HCT116 (cell line): ENCODE results near the gene RBP5. TPM values are rescaled to one million over a fixed set of nuclear protein-coding genes. Genes with fewer than 3 reads are reported as not detected.

Source experiments
- ATAC-seq: fragments of 200-7000 bp; cut with Tn5 transposase; 2 replicates; pipeline ENCODE4 v1.9.1; 2020; ENCODE audit warnings: mild to moderate bottlenecking, moderate library complexity
- BruUV-seq: library from RNA; stranded (reverse); fragments of 400-500 nt; replicated peaks from 2 replicates; lab custom pipeline; 2021; lab: Mats Ljungman, UMichigan
- CTCF ChIA-PET: fragments of 300-600 bp; sonication (Branson Sonifier 250); formaldehyde crosslinking; loops from one replicate; lab custom pipeline; 2021; ENCODE audit warnings: antibody characterized with exemption; lab: Charles Lee
- POLR2A ChIA-PET: fragments of 300-600, 350-600 bp; sonication (Branson Sonifier 250); formaldehyde crosslinking; loops from one replicate; lab custom pipeline; 2021; ENCODE audit warnings: antibody characterized with exemption; lab: Charles Lee
- RAD21 ChIA-PET, 2 experiments: fragments of 300-600 bp; sonication (Branson Sonifier 250); formaldehyde crosslinking; loops; one replicate each; lab custom pipeline; 2023; ENCODE audit warnings: low total read pairs in 2 of 2; ENCODE audit not compliant: uncharacterized antibody in 2 of 2, unreplicated experiment in 2 of 2, low non-redundant PET in 1 of 2; lab: Charles Lee
- DNase-seq: peaks from one replicate; pipeline ENCODE4 v3.0.0-alpha.2; 2010; ENCODE audit warnings: low read depth, low spot score
- H2AFZ ChIP-seq: fragments of 200-600 bp; shearing (Covaris generic), sonication (generic); 2 replicates; pipeline ENCODE4 v1.6.1; 2017; ENCODE audit warnings: low read depth, mixed run types, mixed read lengths, antibody characterized with exemption, low read length; ENCODE audit not compliant: poor library complexity, severe bottlenecking
- H3K27ac ChIP-seq: 2 replicates; pipeline ENCODE4 v1.5.1; 2012; ENCODE audit warnings: low read depth, low read length
- H3K27me3 ChIP-seq: fragments of 200-600 bp; sonication (generic); 2 replicates; pipeline ENCODE4 v1.6.1; 2016; ENCODE audit warnings: mixed run types, low read length, mixed read lengths; ENCODE audit not compliant: insufficient read depth
- H3K36me3 ChIP-seq, 2 experiments: fragments of 200-500 bp in 1 of 2; fragments of 200-600 bp in 1 of 2; sonication (Bioruptor generic) in 1 of 2; sonication (generic) in 1 of 2; 2 replicates each; pipeline versions ENCODE4 v1.5.1 to v1.6.1; 2014 to 2016; ENCODE audit warnings: low read length in 2 of 2, inconsistent platforms in 1 of 2, mixed read lengths in 1 of 2, mixed run types in 1 of 2; ENCODE audit not compliant: insufficient read depth in 2 of 2, control insufficient read depth in 1 of 2
- H3K4me1 ChIP-seq, 2 experiments: fragments of 200-600 bp in 1 of 2; sonication (generic) in 1 of 2; 2 replicates each; pipeline versions ENCODE4 v1.5.1 to v1.6.1; 2012 to 2017; ENCODE audit warnings: low read length in 2 of 2, inconsistent platforms in 1 of 2, mild to moderate bottlenecking in 1 of 2, mixed read lengths in 1 of 2, mixed run types in 1 of 2, moderate library complexity in 1 of 2; ENCODE audit not compliant: insufficient read depth in 2 of 2, control insufficient read depth in 1 of 2
- H3K4me2 ChIP-seq: fragments of 200-600 bp; sonication (generic); 2 replicates; pipeline ENCODE4 v1.6.1; 2017; ENCODE audit warnings: mixed run types, low read length, mixed read lengths
- H3K4me3 ChIP-seq, 2 experiments: fragments of 200-600 bp in 1 of 2; sonication (generic) in 1 of 2; replicated peaks in 1 of 2; 2 replicates each; pipeline ENCODE4 v1.5.1; 2011 to 2016; ENCODE audit warnings: low read length in 2 of 2, control low read depth in 1 of 2, low read depth in 1 of 2, mild to moderate bottlenecking in 1 of 2, mixed read lengths in 1 of 2, mixed run types in 1 of 2
- H3K79me2 ChIP-seq: fragments of 200-600 bp; sonication (generic); 2 replicates; pipeline ENCODE4 v1.6.1; 2017; ENCODE audit warnings: mild to moderate bottlenecking, mixed run types, low read length, moderate library complexity, mixed read lengths; ENCODE audit not compliant: insufficient read depth
- H3K9ac ChIP-seq: fragments of 200-600 bp; sonication (generic); 2 replicates; pipeline ENCODE4 v1.6.1; 2016; ENCODE audit warnings: low read length, mixed read lengths
- H3K9me2 ChIP-seq: fragments of 200-600 bp; sonication (generic), shearing (Covaris generic); 2 replicates; pipeline ENCODE4 v1.6.1; 2017; ENCODE audit warnings: mixed run types, mild to moderate bottlenecking, moderate library complexity; ENCODE audit not compliant: insufficient read depth
- H3K9me3 ChIP-seq, 2 experiments: fragments of 200-500 bp in 1 of 2; fragments of 200-600 bp in 1 of 2; sonication (Bioruptor generic) in 1 of 2; sonication (generic) in 1 of 2; 2 replicates each; pipeline ENCODE4 v1.6.1; 2014 to 2017; ENCODE audit warnings: low read length in 2 of 2, mixed read lengths in 2 of 2, inconsistent platforms in 1 of 2, low read depth in 1 of 2, mild to moderate bottlenecking in 1 of 2, mixed run types in 1 of 2, moderate library complexity in 1 of 2; ENCODE audit not compliant: control insufficient read depth in 1 of 2, insufficient read depth in 1 of 2
- H4K20me1 ChIP-seq: fragments of 200-600 bp; sonication (generic), shearing (Covaris generic); 2 replicates; pipeline ENCODE4 v1.6.1; 2017; ENCODE audit warnings: mixed run types, mild to moderate bottlenecking, moderate library complexity; ENCODE audit not compliant: insufficient read depth
- ATF3 ChIP-seq: IDR thresholded peaks from 2 replicates; pipeline ENCODE4 v1.6.1; 2012
- CEBPB ChIP-seq: IDR thresholded peaks from 2 replicates; pipeline ENCODE4 v1.6.1; 2012; ENCODE audit warnings: low read depth
- EGR1 ChIP-seq: IDR thresholded peaks from 2 replicates; pipeline ENCODE4 v1.6.1; 2012; ENCODE audit warnings: low read depth
- EZH2 ChIP-seq: fragments of 200-600 bp; sonication (generic); IDR thresholded peaks from 2 replicates; pipeline ENCODE4 v1.6.1; 2017; ENCODE audit warnings: antibody characterized with exemption, mixed run types
- JUND ChIP-seq: IDR thresholded peaks from 2 replicates; pipeline ENCODE4 v1.6.1; 2012
- MAX ChIP-seq: IDR thresholded peaks from 2 replicates; pipeline ENCODE4 v1.6.1; 2012
- POLR2AphosphoS5 ChIP-seq: IDR thresholded peaks from 2 replicates; pipeline ENCODE4 v1.6.1; 2011; ENCODE audit warnings: mild to moderate bottlenecking, low read depth, low read length, moderate library complexity
- RAD21 ChIP-seq: IDR thresholded peaks from 2 replicates; pipeline ENCODE4 v1.6.1; 2012; ENCODE audit warnings: low read depth, mild to moderate bottlenecking
- REST ChIP-seq: IDR thresholded peaks from 2 replicates; pipeline ENCODE4 v1.6.1; 2012; ENCODE audit warnings: low read depth
- SIN3A ChIP-seq: IDR thresholded peaks from 2 replicates; pipeline ENCODE4 v1.6.1; 2012; ENCODE audit warnings: low read depth
- SP1 ChIP-seq: IDR thresholded peaks from 2 replicates; pipeline ENCODE4 v1.6.1; 2012; ENCODE audit warnings: low read depth
- ZBTB33 ChIP-seq: IDR thresholded peaks from 2 replicates; pipeline ENCODE4 v1.6.1; 2011; ENCODE audit warnings: mild to moderate bottlenecking, low read length, moderate library complexity; ENCODE audit not compliant: insufficient replicate concordance; ENCODE audit errors: extremely low read depth
- ZFX ChIP-seq: fragments of 450-650 bp; IDR thresholded peaks from 2 replicates; pipeline ENCODE4 v1.6.1; 2017
- ZNF274 ChIP-seq: fragments of 200-500 bp; sonication (Bioruptor generic); IDR thresholded peaks from 2 replicates; pipeline ENCODE4 v1.6.1; 2014; ENCODE audit warnings: mild to moderate bottlenecking, low read depth, low read length, inconsistent platforms
- intact Hi-C: fragments of 100-400 bp; cut with micrococcal nuclease; formaldehyde crosslinking; loops from 2 replicates; pipeline ENCODE4 v1.10.0; 2022
- total RNA-seq: library from RNA; stranded (reverse); gene quantifications from one replicate; pipeline ENCODE4 v1.2.1, GENCODE V29; 2021; ENCODE audit not compliant: unreplicated experiment

The RBP5 gene
- total RNA-seq, 1 experiment from 2014 or later = 0.22 TPM

GRCh38 chr12:7081037-7081436, 47.7 kb downstream of the RBP5 start (continued):
- no peak for TF ChIP-seq MAX

- H3K4me1 ChIP-seq = peaks cover 2 to 7% of the 10 kb centered on the region in 2 experiments; a peak in 2 of 4 replicates
- H3K36me3 ChIP-seq = no peaks in the 10 kb centered on the region
- POLR2A ChIA-PET = no interaction called here
- H3K9ac ChIP-seq = no peak overlapping the region
- no TSS peak for BruUV-seq
- no peak overlapping the region for H3K4me3 ChIP-seq
- DNase-seq (no peak), ATAC-seq (no peak)
- CTCF ChIA-PET = interaction anchor here (0.9 kb wide), 1 partner anchor 28 kb away, joined by 3 read pairs; no protein-coding TSS in a partner anchor
- intact Hi-C loops = no loop called here
- no peak overlapping the region for H2AFZ ChIP-seq
- H3K27me3 ChIP-seq = no peaks in the 10 kb centered on the region
- no peak overlapping the region for H3K4me2 ChIP-seq
- H3K79me2 ChIP-seq = no peaks in the 10 kb centered on the region
- H3K9me3 ChIP-seq = peaks cover 0 to 6% of the 10 kb centered on the region in 2 experiments; a peak in 1 of 4 replicates
- RAD21 ChIA-PET = no interaction called here
- H3K9me2 ChIP-seq = no peaks in the 10 kb centered on the region
- no peak overlapping the region for H3K27ac ChIP-seq
- TF ChIP-seq ZBTB33 (no peak), ATF3 (no peak), SIN3A (no peak), EGR1 (no peak), EZH2 (no peak), REST (no peak), ZNF274 (no peak), POLR2AphosphoS5 (no peak), ZFX (no peak), CEBPB (no peak), JUND (no peak), SP1 (no peak), RAD21 (no peak)
- H4K20me1 ChIP-seq = no peaks in the 10 kb centered on the region
Measured at GRCh38 chr12:7079826-7080125, 48.9 kb downstream of the RBP5 start.
